Activated CD4-positive, alpha-beta T cell treated with anti-CD3 and anti-CD28 coated beads, Interleukin-2, amount 50 U/mL, for 24 hours (primary cell): Measurements from ENCODE around the gene PDE4B.

Experiments
- DNase-seq, 2 donors: peaks; one replicate each; pipeline ENCODE4 v3.0.0-alpha.2; 2020; ENCODE audit warnings: low read depth in 1 of 2, low spot score in 1 of 2

Gene PDE4B

GRCh38 chr1:66278260-66279021 is 485.7 kb downstream of the PDE4B start:
- DNase-seq, result no peak

GRCh38 chr1:66281808-66282207 is 489.1 kb downstream of the PDE4B start:
- DNase-seq, result no peak

GRCh38 chr1:66282343-66282852 is 489.7 kb downstream of the PDE4B start:
- peak in 1 of 2 donors; percentile 83 for DNase-seq

GRCh38 chr1:66282891-66283621 is 490.4 kb downstream of the PDE4B start:
- no peak for DNase-seq

GRCh38 chr1:66283622-66284041 is 490.9 kb downstream of the PDE4B start:
- DNase-seq, result no peak

GRCh38 chr1:66284746-66285145 is 492.1 kb downstream of the PDE4B start:
- no peak for DNase-seq

GRCh38 chr1:66285618-66286270 is 493.0 kb downstream of the PDE4B start:
- DNase-seq, result no peak

- no peak for DNase-seq
These were observed 493.6 kb downstream of the PDE4B start for GRCh38 chr1:66286307-66286706.

- DNase-seq, result no peak
These were observed 495.4 kb downstream of the PDE4B start for GRCh38 chr1:66288048-66288447.

GRCh38 chr1:66290761-66291530 is 498.3 kb downstream of the PDE4B start:
- no peak for DNase-seq

- no peak for DNase-seq
These were observed 498.8 kb downstream of the PDE4B start for GRCh38 chr1:66291531-66291864.

- DNase-seq, result no peak
These were observed 499.6 kb downstream of the PDE4B start for GRCh38 chr1:66292305-66292704.

- no peak for DNase-seq
These were observed 500.2 kb downstream of the PDE4B start for GRCh38 chr1:66292944-66293343.

- no peak for DNase-seq
These were observed 502.1 kb downstream of the PDE4B start for GRCh38 chr1:66294707-66295370.

- DNase-seq, result no peak
These were observed 503.1 kb downstream of the PDE4B start for GRCh38 chr1:66295803-66296202.

GRCh38 chr1:66296370-66296769 is 503.7 kb downstream of the PDE4B start:
- DNase-seq, result no peak

- no peak for DNase-seq
These were observed 504.3 kb downstream of the PDE4B start for GRCh38 chr1:66296951-66297350.

- DNase-seq, result no peak
These were observed 505.8 kb downstream of the PDE4B start for GRCh38 chr1:66298464-66298863.

- no peak for DNase-seq
These were observed 507.7 kb downstream of the PDE4B start for GRCh38 chr1:66300280-66300971.

- DNase-seq, result peak in 1 of 2 donors; percentile 11
These were observed 508.3 kb downstream of the PDE4B start for GRCh38 chr1:66300972-66301451.
